SK-N-SH treated with all-trans-retinoic acid at 6 μM for 48 hours (cell line): ENCODE data around the gene PRR29.

Experiments
- TCF4 ChIP-seq: fragments of 250-450 bp; sonication (Bioruptor Pico); IDR thresholded peaks from 2 replicates; pipeline ENCODE4 v1.8.0; 2021; ENCODE audit warnings: mild to moderate bottlenecking, moderate library complexity, borderline replicate concordance
- TF ChIP-seq, protein P1 (sequence below): fragments of 250-450 bp; sonication (Bioruptor Pico); IDR thresholded peaks from 2 replicates; pipeline ENCODE4 v1.8.0; 2020; ENCODE audit warnings: mild to moderate bottlenecking, moderate library complexity, borderline replicate concordance
- TF ChIP-seq, protein P2 (sequence below): fragments of 250-450 bp; sonication (Bioruptor Pico); IDR thresholded peaks from 2 replicates; pipeline ENCODE4 v1.5.1; 2021; ENCODE audit warnings: mild to moderate bottlenecking, moderate library complexity

DNA sequence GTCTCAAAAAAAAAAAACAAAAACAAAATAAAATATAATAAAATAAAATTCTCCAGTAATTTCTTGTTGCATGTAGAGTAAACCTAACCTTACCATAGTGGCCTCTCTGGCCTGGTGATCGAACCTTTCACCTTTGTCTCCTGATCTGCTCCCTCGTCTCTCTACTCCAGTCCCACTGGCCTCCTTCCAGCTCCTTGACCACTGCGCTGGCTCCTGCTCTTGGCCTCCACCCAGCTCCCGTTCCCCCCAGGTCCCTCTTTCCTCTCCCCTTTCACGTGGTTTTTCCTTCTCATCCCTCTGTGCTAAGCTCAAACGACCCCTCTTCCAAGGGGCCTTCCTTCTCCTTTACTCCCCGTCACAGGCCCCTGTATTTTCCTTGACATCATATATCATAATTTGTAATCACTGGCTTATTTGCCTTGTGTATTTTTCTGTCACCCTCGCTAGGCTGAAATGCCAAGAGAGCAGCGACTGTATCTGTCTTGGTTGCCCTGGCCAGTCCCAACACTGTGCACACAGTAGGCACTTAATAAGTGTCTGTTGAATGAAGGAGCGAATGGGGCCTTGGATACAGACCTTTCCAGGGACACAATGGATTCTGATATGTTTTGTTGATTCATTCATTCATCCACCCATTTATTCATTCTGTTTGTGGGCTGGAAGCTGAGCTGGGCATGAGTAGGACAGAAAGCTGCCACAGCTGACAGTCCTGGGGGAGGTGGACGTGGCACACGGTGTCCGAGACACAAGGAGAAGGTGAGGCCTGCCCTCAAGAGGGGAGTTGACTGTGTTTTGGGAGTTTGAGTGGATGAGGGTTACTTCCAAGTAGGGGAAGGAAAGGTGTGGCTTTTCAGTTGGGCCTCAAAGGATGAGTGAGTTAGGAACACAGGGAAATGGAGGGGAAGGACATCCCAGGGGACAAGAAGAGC lies 19.6 kb upstream of the PRR29 start:
- TF ChIP-seq, protein P1, sequence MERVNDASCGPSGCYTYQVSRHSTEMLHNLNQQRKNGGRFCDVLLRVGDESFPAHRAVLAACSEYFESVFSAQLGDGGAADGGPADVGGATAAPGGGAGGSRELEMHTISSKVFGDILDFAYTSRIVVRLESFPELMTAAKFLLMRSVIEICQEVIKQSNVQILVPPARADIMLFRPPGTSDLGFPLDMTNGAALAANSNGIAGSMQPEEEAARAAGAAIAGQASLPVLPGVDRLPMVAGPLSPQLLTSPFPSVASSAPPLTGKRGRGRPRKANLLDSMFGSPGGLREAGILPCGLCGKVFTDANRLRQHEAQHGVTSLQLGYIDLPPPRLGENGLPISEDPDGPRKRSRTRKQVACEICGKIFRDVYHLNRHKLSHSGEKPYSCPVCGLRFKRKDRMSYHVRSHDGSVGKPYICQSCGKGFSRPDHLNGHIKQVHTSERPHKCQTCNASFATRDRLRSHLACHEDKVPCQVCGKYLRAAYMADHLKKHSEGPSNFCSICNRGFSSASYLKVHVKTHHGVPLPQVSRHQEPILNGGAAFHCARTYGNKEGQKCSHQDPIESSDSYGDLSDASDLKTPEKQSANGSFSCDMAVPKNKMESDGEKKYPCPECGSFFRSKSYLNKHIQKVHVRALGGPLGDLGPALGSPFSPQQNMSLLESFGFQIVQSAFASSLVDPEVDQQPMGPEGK (CRISPR knock-in tag) = no peak
- TF ChIP-seq, protein P2, sequence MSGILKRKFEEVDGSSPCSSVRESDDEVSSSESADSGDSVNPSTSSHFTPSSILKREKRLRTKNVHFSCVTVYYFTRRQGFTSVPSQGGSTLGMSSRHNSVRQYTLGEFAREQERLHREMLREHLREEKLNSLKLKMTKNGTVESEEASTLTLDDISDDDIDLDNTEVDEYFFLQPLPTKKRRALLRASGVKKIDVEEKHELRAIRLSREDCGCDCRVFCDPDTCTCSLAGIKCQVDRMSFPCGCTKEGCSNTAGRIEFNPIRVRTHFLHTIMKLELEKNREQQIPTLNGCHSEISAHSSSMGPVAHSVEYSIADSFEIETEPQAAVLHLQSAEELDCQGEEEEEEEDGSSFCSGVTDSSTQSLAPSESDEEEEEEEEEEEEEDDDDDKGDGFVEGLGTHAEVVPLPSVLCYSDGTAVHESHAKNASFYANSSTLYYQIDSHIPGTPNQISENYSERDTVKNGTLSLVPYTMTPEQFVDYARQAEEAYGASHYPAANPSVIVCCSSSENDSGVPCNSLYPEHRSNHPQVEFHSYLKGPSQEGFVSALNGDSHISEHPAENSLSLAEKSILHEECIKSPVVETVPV (CRISPR knock-in tag) = no peak
- no peak for TF ChIP-seq TCF4 (CRISPR knock-in tag)
